ENCODE measurements around the gene ZMYND15.

Gene ZMYND15

DNA sequence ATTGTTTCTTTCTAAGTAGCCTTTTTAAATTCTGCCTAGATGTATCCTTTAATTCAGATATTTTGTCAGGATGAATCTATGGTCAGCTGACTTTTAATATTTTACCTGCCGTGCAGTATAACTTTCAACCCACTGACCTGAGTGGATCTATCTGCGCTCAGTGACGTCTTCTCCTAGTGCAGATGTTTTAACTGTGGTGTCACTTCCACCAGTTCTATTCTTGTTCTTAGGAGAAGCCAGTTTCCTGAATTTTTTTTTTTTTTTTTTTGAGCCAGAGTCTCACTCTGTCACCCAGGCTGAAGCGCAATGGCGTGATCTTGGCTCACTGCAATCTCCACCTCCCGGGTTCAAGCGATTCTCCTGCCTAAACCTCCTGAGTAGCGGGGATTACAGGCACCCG lies 27.1 kb downstream of the ZMYND15 start:
- H3K4me2 ChIP-seq = no peak overlapping the region
- H3K4me1 ChIP-seq (ENCODE audit: low read depth, poor library complexity, severe bottlenecking) = no peaks in the 10 kb centered on the region
- no peaks in the 10 kb centered on the region for H3K27me3 ChIP-seq (ENCODE audit: insufficient read depth, low read depth)
- no peak overlapping the region for H3K27ac ChIP-seq
- no peak overlapping the region for H3K9ac ChIP-seq
- no peak overlapping the region for H3K4me3 ChIP-seq (IDR thresholded peaks at IDR 0.05; ENCODE audit: insufficient read depth, low read depth, low read length)
- TF ChIP-seq, protein P1, sequence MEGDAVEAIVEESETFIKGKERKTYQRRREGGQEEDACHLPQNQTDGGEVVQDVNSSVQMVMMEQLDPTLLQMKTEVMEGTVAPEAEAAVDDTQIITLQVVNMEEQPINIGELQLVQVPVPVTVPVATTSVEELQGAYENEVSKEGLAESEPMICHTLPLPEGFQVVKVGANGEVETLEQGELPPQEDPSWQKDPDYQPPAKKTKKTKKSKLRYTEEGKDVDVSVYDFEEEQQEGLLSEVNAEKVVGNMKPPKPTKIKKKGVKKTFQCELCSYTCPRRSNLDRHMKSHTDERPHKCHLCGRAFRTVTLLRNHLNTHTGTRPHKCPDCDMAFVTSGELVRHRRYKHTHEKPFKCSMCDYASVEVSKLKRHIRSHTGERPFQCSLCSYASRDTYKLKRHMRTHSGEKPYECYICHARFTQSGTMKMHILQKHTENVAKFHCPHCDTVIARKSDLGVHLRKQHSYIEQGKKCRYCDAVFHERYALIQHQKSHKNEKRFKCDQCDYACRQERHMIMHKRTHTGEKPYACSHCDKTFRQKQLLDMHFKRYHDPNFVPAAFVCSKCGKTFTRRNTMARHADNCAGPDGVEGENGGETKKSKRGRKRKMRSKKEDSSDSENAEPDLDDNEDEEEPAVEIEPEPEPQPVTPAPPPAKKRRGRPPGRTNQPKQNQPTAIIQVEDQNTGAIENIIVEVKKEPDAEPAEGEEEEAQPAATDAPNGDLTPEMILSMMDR (conservative IDR thresholded peaks at IDR 0.05; ENCODE audit: low read depth, low read length) = no peak
- no peak overlapping the region for H2AFZ ChIP-seq (ENCODE audit: low read depth)
- H3K36me3 ChIP-seq (ENCODE audit: insufficient read depth) = no peaks in the 10 kb centered on the region
- no peaks in the 10 kb centered on the region for H4K20me1 ChIP-seq (ENCODE audit: insufficient read depth)
- H3K79me2 ChIP-seq (ENCODE audit: insufficient read depth, low read depth) = no peaks in the 10 kb centered on the region

DNA sequence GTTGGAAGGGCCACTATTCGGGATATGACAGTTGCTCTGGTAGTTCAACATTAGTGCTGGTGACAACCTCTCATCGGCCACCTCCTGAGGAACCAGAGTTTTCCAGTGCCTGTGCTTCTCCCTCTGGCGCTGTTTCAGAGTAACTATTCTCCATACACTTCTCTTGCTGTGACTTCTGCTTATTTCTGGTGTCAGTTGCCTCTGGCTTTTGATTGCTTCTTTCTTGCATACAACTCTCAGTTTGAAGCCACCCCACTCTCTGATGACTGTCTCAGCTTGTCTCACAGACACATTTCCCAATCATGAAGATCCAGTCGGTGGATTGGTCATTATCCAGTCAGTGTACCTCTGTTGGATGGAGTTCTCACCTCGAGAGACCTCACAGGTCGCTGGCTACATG lies 28.7 kb downstream of the ZMYND15 start:
- Histone ChIP-seq H3K36me3 (ENCODE audit: insufficient read depth) (no peaks in the 10 kb centered on the region), H3K79me2 (ENCODE audit: insufficient read depth, low read depth) (no peaks in the 10 kb centered on the region), H3K4me3 (IDR thresholded peaks at IDR 0.05; ENCODE audit: insufficient read depth, low read depth, low read length) (no peak overlapping the region), H3K27me3 (ENCODE audit: insufficient read depth, low read depth) (no peaks in the 10 kb centered on the region), H3K4me1 (ENCODE audit: low read depth, poor library complexity, severe bottlenecking) (no peaks in the 10 kb centered on the region), H3K4me2 (no peak overlapping the region), H3K27ac (no peak overlapping the region), H4K20me1 (ENCODE audit: insufficient read depth) (no peaks in the 10 kb centered on the region), H2AFZ (ENCODE audit: low read depth) (no peak overlapping the region), H3K9ac (no peak overlapping the region)
- TF ChIP-seq, protein P1 (conservative IDR thresholded peaks at IDR 0.05; ENCODE audit: low read depth, low read length) = no peak

DNA sequence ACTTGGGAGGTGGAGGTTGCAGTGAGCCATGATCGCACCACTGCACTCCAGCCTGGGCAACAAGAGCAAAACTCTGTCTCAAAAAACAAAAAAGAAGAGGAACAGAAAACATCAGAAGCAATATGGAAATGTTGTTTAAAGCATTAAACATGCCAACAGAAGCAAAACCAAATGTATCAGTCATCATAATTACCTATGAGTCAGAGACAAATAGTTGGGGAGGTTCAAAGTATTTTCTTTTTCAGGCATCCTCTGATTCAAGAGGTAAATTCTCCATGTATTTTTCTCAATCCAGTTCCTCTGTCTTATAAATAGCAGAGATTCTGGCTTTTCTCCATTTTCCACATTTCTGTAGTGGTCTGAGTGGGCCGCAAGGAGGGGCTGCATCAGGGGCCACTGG lies 30.0 kb downstream of the ZMYND15 start:
- H4K20me1 ChIP-seq (ENCODE audit: insufficient read depth) = no peaks in the 10 kb centered on the region
- no peak overlapping the region for H2AFZ ChIP-seq (ENCODE audit: low read depth)
- H3K27me3 ChIP-seq (ENCODE audit: insufficient read depth, low read depth) = no peaks in the 10 kb centered on the region
- no peak overlapping the region for H3K4me2 ChIP-seq
- no peaks in the 10 kb centered on the region for H3K4me1 ChIP-seq (ENCODE audit: low read depth, poor library complexity, severe bottlenecking)
- TF ChIP-seq, protein P1 (conservative IDR thresholded peaks at IDR 0.05; ENCODE audit: low read depth, low read length) = no peak
- H3K9ac ChIP-seq = no peak overlapping the region
- H3K36me3 ChIP-seq (ENCODE audit: insufficient read depth) = no peaks in the 10 kb centered on the region
- H3K79me2 ChIP-seq (ENCODE audit: insufficient read depth, low read depth) = no peaks in the 10 kb centered on the region
- H3K27ac ChIP-seq = no peak overlapping the region
- no peak overlapping the region for H3K4me3 ChIP-seq (IDR thresholded peaks at IDR 0.05; ENCODE audit: insufficient read depth, low read depth, low read length)

DNA sequence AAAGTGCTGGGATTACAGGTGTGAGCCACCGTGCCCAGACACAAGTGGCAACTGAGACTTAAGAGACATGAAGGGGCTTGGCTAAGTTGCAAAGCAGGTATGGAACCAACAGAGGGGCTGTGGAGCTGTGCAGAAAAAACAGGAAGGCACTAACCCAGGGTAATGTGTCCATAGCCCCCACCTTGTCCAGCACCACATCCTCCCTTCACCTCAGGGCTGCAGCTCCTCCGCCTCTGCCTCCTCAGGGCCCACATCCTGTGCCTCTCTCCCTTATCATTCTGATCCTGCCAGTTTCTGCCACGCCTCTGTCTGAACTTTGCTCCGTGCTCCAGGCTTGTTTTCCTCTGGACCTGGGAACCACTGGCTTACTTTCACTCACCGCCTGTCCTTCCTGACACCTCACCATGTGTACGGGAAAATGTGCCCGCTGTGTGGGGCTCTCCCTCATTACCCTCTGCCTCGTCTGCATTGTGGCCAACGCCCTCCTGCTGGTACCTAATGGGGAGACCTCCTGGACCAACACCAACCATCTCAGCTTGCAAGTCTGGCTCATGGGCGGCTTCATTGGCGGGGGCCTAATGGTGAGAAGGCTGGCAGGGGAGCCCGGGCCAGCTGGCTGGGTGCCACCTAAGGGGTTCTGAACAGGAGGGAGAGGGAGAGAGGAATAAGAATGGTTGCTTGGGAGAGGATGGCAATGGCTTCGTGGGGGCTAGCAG lies 32.0 kb downstream of the ZMYND15 start, which contains the start of gene TM4SF5:
TM4SF5 (plus strand) TSS at position 368 of the 716 bp plus-strand sequence; CDS start at position 405, 37 bp downstream.
- no peak within 1 kb of the TSS for H3K4me2 ChIP-seq
- no peak within 1 kb of the TSS for H3K4me3 ChIP-seq (IDR thresholded peaks at IDR 0.05; ENCODE audit: insufficient read depth, low read depth, low read length)
- H3K27me3 ChIP-seq (ENCODE audit: insufficient read depth, low read depth) = no peaks in the 10 kb centered on the region
- no peak within 1 kb of the TSS for H3K27ac ChIP-seq
- H4K20me1 ChIP-seq (ENCODE audit: insufficient read depth) = no peaks in the 10 kb centered on the region
- no peak within 1 kb of the TSS for H3K9ac ChIP-seq
- H2AFZ ChIP-seq (ENCODE audit: low read depth) = no peak within 1 kb of the TSS
- TF ChIP-seq, protein P1 (conservative IDR thresholded peaks at IDR 0.05; ENCODE audit: low read depth, low read length) = no peak
- no peaks in the 10 kb centered on the region for H3K79me2 ChIP-seq (ENCODE audit: insufficient read depth, low read depth)
- H3K36me3 ChIP-seq (ENCODE audit: insufficient read depth) = no peaks in the 10 kb centered on the region
- no peaks in the 10 kb centered on the region for H3K4me1 ChIP-seq (ENCODE audit: low read depth, poor library complexity, severe bottlenecking)

Data from KMS-11 (cell line).